ENCODE results near the gene GPLD1.

Gene GPLD1

DNA sequence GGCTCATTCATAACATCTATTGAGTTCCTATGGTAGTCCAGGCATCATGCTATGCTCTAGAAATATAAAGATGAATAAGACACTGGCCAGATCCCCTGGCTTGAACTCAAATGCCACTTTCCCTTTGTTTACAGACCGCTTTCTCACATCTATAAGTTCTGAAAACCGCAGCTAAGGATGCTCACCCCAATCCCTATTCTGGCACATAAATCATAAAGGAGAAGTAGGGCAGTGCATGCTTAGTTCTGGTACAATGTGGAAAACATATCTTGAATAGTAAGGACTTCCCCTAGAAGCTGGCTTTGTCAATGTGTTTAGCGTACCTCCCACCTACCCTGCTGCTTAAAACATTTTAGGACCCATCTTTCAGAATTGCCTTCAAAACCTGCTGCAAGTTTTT is 60.2 kb downstream of the GPLD1 start:
- Histone ChIP-seq H3K4me1 (ENCODE audit: insufficient read depth, low read length) (no peaks in the 10 kb centered on the region), H4K20me1 (ENCODE audit: insufficient read depth, low read length) (no peaks in the 10 kb centered on the region; the same call in 1 of the 2 replicates), H2AFZ (ENCODE audit: low read depth, low read length) (no peak overlapping the region), H3K27me3 (ENCODE audit: insufficient read depth, low read length, poor library complexity) (no peaks in the 10 kb centered on the region), H3K4me3 (ENCODE audit: low read depth in 1 of 2, low read length in 2 of 2) (no peak overlapping the region), H3K4me2 (ENCODE audit: insufficient read depth, low read length) (no peak overlapping the region), H3K9ac (ENCODE audit: low read depth, low read length) (no peak overlapping the region), H3K9me3 (ENCODE audit: insufficient read depth, low read length, severe bottlenecking) (no peaks in the 10 kb centered on the region), H3K27ac (ENCODE audit: low read length) (no peak overlapping the region), H3K79me2 (ENCODE audit: insufficient read depth, low read length) (no peaks in the 10 kb centered on the region), H3K36me3 (ENCODE audit: insufficient read depth, low read length) (peaks cover 29% of the 10 kb centered on the region)
- no peak for TF ChIP-seq EZH2 (IDR thresholded peaks at IDR 0.05; ENCODE audit: borderline replicate concordance, low read depth, low read length, severe bottlenecking)
- TF ChIP-seq, protein P1, sequence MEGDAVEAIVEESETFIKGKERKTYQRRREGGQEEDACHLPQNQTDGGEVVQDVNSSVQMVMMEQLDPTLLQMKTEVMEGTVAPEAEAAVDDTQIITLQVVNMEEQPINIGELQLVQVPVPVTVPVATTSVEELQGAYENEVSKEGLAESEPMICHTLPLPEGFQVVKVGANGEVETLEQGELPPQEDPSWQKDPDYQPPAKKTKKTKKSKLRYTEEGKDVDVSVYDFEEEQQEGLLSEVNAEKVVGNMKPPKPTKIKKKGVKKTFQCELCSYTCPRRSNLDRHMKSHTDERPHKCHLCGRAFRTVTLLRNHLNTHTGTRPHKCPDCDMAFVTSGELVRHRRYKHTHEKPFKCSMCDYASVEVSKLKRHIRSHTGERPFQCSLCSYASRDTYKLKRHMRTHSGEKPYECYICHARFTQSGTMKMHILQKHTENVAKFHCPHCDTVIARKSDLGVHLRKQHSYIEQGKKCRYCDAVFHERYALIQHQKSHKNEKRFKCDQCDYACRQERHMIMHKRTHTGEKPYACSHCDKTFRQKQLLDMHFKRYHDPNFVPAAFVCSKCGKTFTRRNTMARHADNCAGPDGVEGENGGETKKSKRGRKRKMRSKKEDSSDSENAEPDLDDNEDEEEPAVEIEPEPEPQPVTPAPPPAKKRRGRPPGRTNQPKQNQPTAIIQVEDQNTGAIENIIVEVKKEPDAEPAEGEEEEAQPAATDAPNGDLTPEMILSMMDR (IDR thresholded peaks at IDR 0.05; ENCODE audit: borderline replicate concordance, extremely low read depth, low read length, poor library complexity, severe bottlenecking): no peak
- ATAC-seq (ENCODE audit: insufficient read depth, low read depth): no peak
- no peak for DNase-seq

DNA sequence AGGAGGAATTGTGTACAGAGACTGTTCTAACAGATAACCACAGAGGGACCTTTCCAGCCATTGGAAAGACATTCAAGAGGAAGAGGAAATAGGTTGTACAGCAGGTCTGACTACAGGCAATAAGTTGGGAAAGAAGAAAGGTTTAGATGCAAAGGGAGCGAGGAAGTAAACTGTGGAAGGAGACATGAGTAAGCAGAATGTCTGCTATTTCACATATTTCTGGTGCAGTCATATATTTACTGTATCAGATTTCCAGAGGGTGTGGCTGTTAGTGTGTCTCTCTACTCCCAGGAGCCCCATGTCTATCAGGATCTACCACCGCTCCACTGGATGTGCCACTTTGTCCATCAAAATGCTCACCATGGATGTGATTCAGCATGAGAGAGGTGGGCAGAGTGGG is 60.8 kb downstream of the GPLD1 start:
- H3K4me1 ChIP-seq (ENCODE audit: insufficient read depth, low read length): no peaks in the 10 kb centered on the region
- no peak for DNase-seq
- TF ChIP-seq, protein P1 (IDR thresholded peaks at IDR 0.05; ENCODE audit: borderline replicate concordance, extremely low read depth, low read length, poor library complexity, severe bottlenecking): no peak
- no peak for TF ChIP-seq EZH2 (IDR thresholded peaks at IDR 0.05; ENCODE audit: borderline replicate concordance, low read depth, low read length, severe bottlenecking)

DNA sequence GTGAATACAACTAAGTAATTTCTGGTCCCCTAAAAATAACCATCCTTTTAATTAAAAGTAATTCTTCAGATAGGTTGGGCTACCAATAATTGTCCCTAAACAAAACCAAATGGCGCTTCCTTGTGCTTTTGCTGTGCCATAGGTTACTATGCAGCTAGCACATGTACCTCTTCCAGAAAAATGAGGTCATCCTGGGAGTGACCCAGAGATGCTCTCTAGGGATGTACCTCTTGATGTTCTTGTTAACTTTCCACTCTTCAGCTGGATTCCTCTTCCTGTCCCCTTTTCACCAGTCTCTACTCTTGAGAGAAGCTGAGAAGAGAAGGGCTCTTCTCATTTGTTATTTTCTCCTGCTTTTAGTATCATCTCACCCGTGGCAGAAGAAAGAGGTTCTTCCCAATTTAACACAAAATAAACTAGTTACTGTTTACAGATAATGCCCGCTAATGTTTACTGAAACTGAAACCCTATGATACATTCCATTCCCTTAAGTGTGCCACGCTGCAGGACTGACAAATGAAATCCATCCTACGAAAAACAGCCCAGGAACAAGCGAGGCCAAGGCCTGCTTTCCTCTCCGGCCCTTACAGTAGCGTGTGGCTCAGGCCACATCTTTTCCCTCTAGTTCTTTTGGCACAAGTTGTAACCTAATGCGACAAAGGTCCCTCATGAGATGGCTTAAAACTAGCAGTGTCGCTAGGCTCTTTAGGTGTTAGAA is 62.5 kb downstream of the GPLD1 start:
- ATAC-seq (ENCODE audit: insufficient read depth, low read depth): no peak

More for the DNA sequence above, 60.8 kb downstream of the GPLD1 start:
- Histone ChIP-seq H3K4me3 (ENCODE audit: low read depth in 1 of 2, low read length in 2 of 2) (no peak overlapping the region), H3K9me3 (ENCODE audit: insufficient read depth, low read length, severe bottlenecking) (no peaks in the 10 kb centered on the region), H3K4me2 (ENCODE audit: insufficient read depth, low read length) (no peak overlapping the region), H3K36me3 (ENCODE audit: insufficient read depth, low read length) (peaks cover 34% of the 10 kb centered on the region), H2AFZ (ENCODE audit: low read depth, low read length) (no peak overlapping the region), H3K9ac (ENCODE audit: low read depth, low read length) (no peak overlapping the region), H3K27me3 (ENCODE audit: insufficient read depth, low read length, poor library complexity) (no peaks in the 10 kb centered on the region), H3K27ac (ENCODE audit: low read length) (no peak overlapping the region), H4K20me1 (ENCODE audit: insufficient read depth, low read length) (no peaks in the 10 kb centered on the region; the same call in 1 of the 2 replicates), H3K79me2 (ENCODE audit: insufficient read depth, low read length) (no peaks in the 10 kb centered on the region)
- ATAC-seq (ENCODE audit: insufficient read depth, low read depth): no peak

More for the DNA sequence above, 62.5 kb downstream of the GPLD1 start:
- H3K27me3 ChIP-seq (ENCODE audit: insufficient read depth, low read length, poor library complexity): no peaks in the 10 kb centered on the region
- no peak overlapping the region for H3K9ac ChIP-seq (ENCODE audit: low read depth, low read length)
- no peak overlapping the region for H3K4me3 ChIP-seq (ENCODE audit: low read depth in 1 of 2, low read length in 2 of 2)
- H3K36me3 ChIP-seq (ENCODE audit: insufficient read depth, low read length): peaks cover 51% of the 10 kb centered on the region
- no peaks in the 10 kb centered on the region; the same call in 1 of the 2 replicates for H4K20me1 ChIP-seq (ENCODE audit: insufficient read depth, low read length)
- no peaks in the 10 kb centered on the region for H3K79me2 ChIP-seq (ENCODE audit: insufficient read depth, low read length)
- H3K9me3 ChIP-seq (ENCODE audit: insufficient read depth, low read length, severe bottlenecking): no peaks in the 10 kb centered on the region
- H3K4me2 ChIP-seq (ENCODE audit: insufficient read depth, low read length): no peak overlapping the region
- no peak overlapping the region for H3K27ac ChIP-seq (ENCODE audit: low read length)
- DNase-seq: no peak
- H2AFZ ChIP-seq (ENCODE audit: low read depth, low read length): no peak overlapping the region
- TF ChIP-seq EZH2 (IDR thresholded peaks at IDR 0.05; ENCODE audit: borderline replicate concordance, low read depth, low read length, severe bottlenecking): no peak
- TF ChIP-seq, protein P1 (IDR thresholded peaks at IDR 0.05; ENCODE audit: borderline replicate concordance, extremely low read depth, low read length, poor library complexity, severe bottlenecking): no peak
- H3K4me1 ChIP-seq (ENCODE audit: insufficient read depth, low read length): no peaks in the 10 kb centered on the region

Data from DND-41 (cell line).